ENCODE data around the gene SEMA3D.

Gene SEMA3D

GRCh38 chr7:85186521-85187241, at the start of gene SEMA3D:
SEMA3D (minus strand) TSS chr7:85187056; CDS start chr7:85121891, 65,165 bp downstream.
- H3K4me1 ChIP-seq (ENCODE audit: control insufficient read depth, insufficient read depth, low read length), result no peaks in the 10 kb centered on the region
- H3K9me3 ChIP-seq (ENCODE audit: control insufficient read depth, insufficient read depth, low read length), result no peaks in the 10 kb centered on the region
- no CpG with 5 or more reads among the region's 45 CpGs for WGBS (ENCODE audit: insufficient coverage, insufficient read length)
- peak within 1 kb of the TSS; percentile 56; the same call in 1 of the 2 replicates for H3K4me3 ChIP-seq (ENCODE audit: low read length)
- no peaks in the 10 kb centered on the region for H3K36me3 ChIP-seq (ENCODE audit: control insufficient read depth, insufficient read depth, low read length)
- peaks cover 3% of the 10 kb centered on the region; the same call in 1 of the 2 replicates for H3K27me3 ChIP-seq (ENCODE audit: control insufficient read depth, insufficient read depth, low read length)
- H3K27ac ChIP-seq (ENCODE audit: low read length), result no peak within 1 kb of the TSS
- DNase-seq (ENCODE audit: low read depth, low spot score), result peak; percentile 61

- Histone ChIP-seq H3K36me3 (ENCODE audit: control insufficient read depth, insufficient read depth, low read length) (no peaks in the 10 kb centered on the region), H3K4me1 (ENCODE audit: control insufficient read depth, insufficient read depth, low read length) (no peaks in the 10 kb centered on the region), H3K27me3 (ENCODE audit: control insufficient read depth, insufficient read depth, low read length) (no peaks in the 10 kb centered on the region), H3K27ac (ENCODE audit: low read length) (no peak overlapping the region), H3K4me3 (ENCODE audit: low read length) (no peak overlapping the region), H3K9me3 (ENCODE audit: control insufficient read depth, insufficient read depth, low read length) (no peaks in the 10 kb centered on the region)
- no CpG with 5 or more reads among the region's 3 CpGs for WGBS (ENCODE audit: insufficient coverage, insufficient read length)
- DNase-seq (ENCODE audit: low read depth, low spot score), result no peak
These were observed 47.9 kb upstream of the SEMA3D start for GRCh38 chr7:85234730-85235129.

- Histone ChIP-seq H3K36me3 (ENCODE audit: control insufficient read depth, insufficient read depth, low read length) (no peaks in the 10 kb centered on the region), H3K27ac (ENCODE audit: low read length) (no peak overlapping the region), H3K27me3 (ENCODE audit: control insufficient read depth, insufficient read depth, low read length) (no peaks in the 10 kb centered on the region), H3K4me1 (ENCODE audit: control insufficient read depth, insufficient read depth, low read length) (no peaks in the 10 kb centered on the region), H3K9me3 (ENCODE audit: control insufficient read depth, insufficient read depth, low read length) (no peaks in the 10 kb centered on the region), H3K4me3 (ENCODE audit: low read length) (no peak overlapping the region)
- no peak for DNase-seq (ENCODE audit: low read depth, low spot score)
- no CpG with 5 or more reads among the region's 2 CpGs for WGBS (ENCODE audit: insufficient coverage, insufficient read length)
These were observed 45.2 kb upstream of the SEMA3D start for GRCh38 chr7:85232068-85232467.

GRCh38 chr7:85230623-85231022, 43.8 kb upstream of the SEMA3D start:
- Histone ChIP-seq H3K4me1 (ENCODE audit: control insufficient read depth, insufficient read depth, low read length) (no peaks in the 10 kb centered on the region), H3K27me3 (ENCODE audit: control insufficient read depth, insufficient read depth, low read length) (no peaks in the 10 kb centered on the region), H3K9me3 (ENCODE audit: control insufficient read depth, insufficient read depth, low read length) (no peaks in the 10 kb centered on the region), H3K36me3 (ENCODE audit: control insufficient read depth, insufficient read depth, low read length) (no peaks in the 10 kb centered on the region), H3K4me3 (ENCODE audit: low read length) (no peak overlapping the region), H3K27ac (ENCODE audit: low read length) (no peak overlapping the region)
- WGBS (ENCODE audit: insufficient coverage, insufficient read length), result no CpG with 5 or more reads among the region's 3 CpGs
- no peak for DNase-seq (ENCODE audit: low read depth, low spot score)

- H3K36me3 ChIP-seq (ENCODE audit: control insufficient read depth, insufficient read depth, low read length), result no peaks in the 10 kb centered on the region
These were observed 42.7 kb upstream of the SEMA3D start for GRCh38 chr7:85229544-85229943.

GRCh38 chr7:85226361-85227085, 39.7 kb upstream of the SEMA3D start:
- no CpG with 5 or more reads among the region's 3 CpGs for WGBS (ENCODE audit: insufficient coverage, insufficient read length)
- no peak for DNase-seq (ENCODE audit: low read depth, low spot score)
- Histone ChIP-seq H3K27ac (ENCODE audit: low read length) (no peak overlapping the region), H3K27me3 (ENCODE audit: control insufficient read depth, insufficient read depth, low read length) (no peaks in the 10 kb centered on the region), H3K36me3 (ENCODE audit: control insufficient read depth, insufficient read depth, low read length) (no peaks in the 10 kb centered on the region), H3K4me3 (ENCODE audit: low read length) (no peak overlapping the region), H3K4me1 (ENCODE audit: control insufficient read depth, insufficient read depth, low read length) (no peaks in the 10 kb centered on the region), H3K9me3 (ENCODE audit: control insufficient read depth, insufficient read depth, low read length) (no peaks in the 10 kb centered on the region)

More at GRCh38 chr7:85229544-85229943, 42.7 kb upstream of the SEMA3D start:
- Histone ChIP-seq H3K4me1 (ENCODE audit: control insufficient read depth, insufficient read depth, low read length) (no peaks in the 10 kb centered on the region), H3K4me3 (ENCODE audit: low read length) (no peak overlapping the region), H3K27ac (ENCODE audit: low read length) (no peak overlapping the region), H3K9me3 (ENCODE audit: control insufficient read depth, insufficient read depth, low read length) (no peaks in the 10 kb centered on the region), H3K27me3 (ENCODE audit: control insufficient read depth, insufficient read depth, low read length) (no peaks in the 10 kb centered on the region)
- no peak for DNase-seq (ENCODE audit: low read depth, low spot score)

GRCh38 chr7:85224171-85224570, 37.3 kb upstream of the SEMA3D start:
- no peak overlapping the region for H3K4me3 ChIP-seq (ENCODE audit: low read length)
- no peaks in the 10 kb centered on the region for H3K27me3 ChIP-seq (ENCODE audit: control insufficient read depth, insufficient read depth, low read length)
- WGBS (ENCODE audit: insufficient coverage, insufficient read length), result no CpG with 5 or more reads among the region's 3 CpGs
- no peak for DNase-seq (ENCODE audit: low read depth, low spot score)
- no peak overlapping the region for H3K27ac ChIP-seq (ENCODE audit: low read length)
- H3K9me3 ChIP-seq (ENCODE audit: control insufficient read depth, insufficient read depth, low read length), result no peaks in the 10 kb centered on the region
- H3K4me1 ChIP-seq (ENCODE audit: control insufficient read depth, insufficient read depth, low read length), result no peaks in the 10 kb centered on the region
- H3K36me3 ChIP-seq (ENCODE audit: control insufficient read depth, insufficient read depth, low read length), result no peaks in the 10 kb centered on the region

- Histone ChIP-seq H3K36me3 (ENCODE audit: control insufficient read depth, insufficient read depth, low read length) (no peaks in the 10 kb centered on the region), H3K4me3 (ENCODE audit: low read length) (no peak overlapping the region), H3K9me3 (ENCODE audit: control insufficient read depth, insufficient read depth, low read length) (no peaks in the 10 kb centered on the region), H3K27me3 (ENCODE audit: control insufficient read depth, insufficient read depth, low read length) (no peaks in the 10 kb centered on the region), H3K4me1 (ENCODE audit: control insufficient read depth, insufficient read depth, low read length) (no peaks in the 10 kb centered on the region), H3K27ac (ENCODE audit: low read length) (no peak overlapping the region)
- no peak for DNase-seq (ENCODE audit: low read depth, low spot score)
- no CpG with 5 or more reads among the region's 4 CpGs for WGBS (ENCODE audit: insufficient coverage, insufficient read length)
These were observed 35.7 kb upstream of the SEMA3D start for GRCh38 chr7:85222522-85222921.

- H3K27ac ChIP-seq (ENCODE audit: low read length), result no peak overlapping the region
- no peaks in the 10 kb centered on the region for H3K9me3 ChIP-seq (ENCODE audit: control insufficient read depth, insufficient read depth, low read length)
- no peak for DNase-seq (ENCODE audit: low read depth, low spot score)
- H3K27me3 ChIP-seq (ENCODE audit: control insufficient read depth, insufficient read depth, low read length), result no peaks in the 10 kb centered on the region
- no peaks in the 10 kb centered on the region for H3K4me1 ChIP-seq (ENCODE audit: control insufficient read depth, insufficient read depth, low read length)
- no peak overlapping the region for H3K4me3 ChIP-seq (ENCODE audit: low read length)
- H3K36me3 ChIP-seq (ENCODE audit: control insufficient read depth, insufficient read depth, low read length), result no peaks in the 10 kb centered on the region
These were observed 34.9 kb upstream of the SEMA3D start for GRCh38 chr7:85221796-85222195.

- no peaks in the 10 kb centered on the region for H3K9me3 ChIP-seq (ENCODE audit: control insufficient read depth, insufficient read depth, low read length)
These were observed 33.8 kb upstream of the SEMA3D start for GRCh38 chr7:85220651-85221050.

GRCh38 chr7:85220023-85220422, 33.2 kb upstream of the SEMA3D start:
- Histone ChIP-seq H3K4me1 (ENCODE audit: control insufficient read depth, insufficient read depth, low read length) (no peaks in the 10 kb centered on the region), H3K27me3 (ENCODE audit: control insufficient read depth, insufficient read depth, low read length) (no peaks in the 10 kb centered on the region), H3K27ac (ENCODE audit: low read length) (no peak overlapping the region), H3K36me3 (ENCODE audit: control insufficient read depth, insufficient read depth, low read length) (no peaks in the 10 kb centered on the region), H3K9me3 (ENCODE audit: control insufficient read depth, insufficient read depth, low read length) (no peaks in the 10 kb centered on the region), H3K4me3 (ENCODE audit: low read length) (no peak overlapping the region)
- no peak for DNase-seq (ENCODE audit: low read depth, low spot score)
- WGBS (ENCODE audit: insufficient coverage, insufficient read length), result no CpG with 5 or more reads among the region's 2 CpGs

More at GRCh38 chr7:85220651-85221050, 33.8 kb upstream of the SEMA3D start:
- no peaks in the 10 kb centered on the region for H3K27me3 ChIP-seq (ENCODE audit: control insufficient read depth, insufficient read depth, low read length)
- no peak overlapping the region for H3K27ac ChIP-seq (ENCODE audit: low read length)
- H3K4me1 ChIP-seq (ENCODE audit: control insufficient read depth, insufficient read depth, low read length), result no peaks in the 10 kb centered on the region
- no peaks in the 10 kb centered on the region for H3K36me3 ChIP-seq (ENCODE audit: control insufficient read depth, insufficient read depth, low read length)
- DNase-seq (ENCODE audit: low read depth, low spot score), result no peak
- no peak overlapping the region for H3K4me3 ChIP-seq (ENCODE audit: low read length)
